Esophagus squamous epithelium (tissue), 5 donors: ENCODE measurements around the gene LRRC61. TPM values are rescaled to one million over a fixed set of nuclear protein-coding genes. Genes with fewer than 3 reads are reported as not detected.
"Not testable (repeated sequence)": the region's sequence is repeated elsewhere in the genome, so short reads cannot be mapped to it uniquely, and the experiment has no call there.

ENCODE experiments used
- DNase-seq: peaks from one replicate; lab custom pipeline; 2025; lab: John Stamatoyannopoulos, UW
- H3K27ac ChIP-seq, 4 donors: fragments of 200-600 bp; sonication (generic); one replicate each; pipeline ENCODE4 v1.5.1; 2016 to 2019; ENCODE audit warnings: mild to moderate bottlenecking in 1 of 4
- H3K27me3 ChIP-seq, 4 donors: fragments of 200-600 bp; sonication (generic); 1 replicate in 3 of 4; 2 replicates in 1 of 4; pipeline versions ENCODE4 v1.5.1 to v1.6.0; 2017 to 2021; ENCODE audit warnings: antibody characterized with exemption in 1 of 4
- H3K36me3 ChIP-seq, 3 donors: fragments of 200-600 bp; sonication (generic); one replicate each; pipeline ENCODE4 v1.5.1; 2016 to 2019
- H3K4me1 ChIP-seq, 3 donors: fragments of 200-600 bp; sonication (generic); one replicate each; pipeline ENCODE4 v1.5.1; 2017 to 2019
- H3K4me3 ChIP-seq, 4 donors: fragments of 200-600 bp; sonication (generic); 1 replicate in 3 of 4; 2 replicates in 1 of 4; pipeline ENCODE4 v1.5.1; 2016 to 2019; ENCODE audit warnings: mild to moderate bottlenecking in 2 of 4, moderate library complexity in 1 of 4
- H3K9me3 ChIP-seq, 3 donors: fragments of 200-600 bp; sonication (generic); one replicate each; pipeline ENCODE4 v1.5.1; 2016 to 2019
- CTCF ChIP-seq, 6 experiments: fragments of 450-650 bp in 4 of 6; fragments of 200-600 bp in 2 of 6; sonication (generic) in 2 of 6; IDR thresholded peaks; one replicate each; pipeline ENCODE4 v1.5.1; 2016 to 2019; ENCODE audit warnings: antibody characterized with exemption in 6 of 6, mild to moderate bottlenecking in 4 of 6, moderate library complexity in 4 of 6
- POLR2A ChIP-seq, 4 donors: fragments of 450-650 bp; IDR thresholded peaks; one replicate each; pipeline ENCODE4 v1.6.1; 2017; ENCODE audit warnings: antibody characterized with exemption in 4 of 4, mild to moderate bottlenecking in 4 of 4, moderate library complexity in 3 of 4
- WGBS, 2 donors: methylation state at CpG; one replicate each; pipeline ENCODE4 v1.1.5; 2018; 5-methylcytosine and 5-hydroxymethylcytosine counted together
- intact Hi-C: fragments of 100-400 bp; cut with DNase I; formaldehyde crosslinking; loops from one replicate; pipeline ENCODE4 v1.15.0; 2022
- total RNA-seq, 4 donors: library from RNA; depleted of rRNA; stranded (reverse); fragments of >200 nt; gene quantifications; one replicate each; pipeline ENCODE4 v1.1.0, GENCODE V29; 2016
- donor health status: DM: yes; HTN: yes; CAD: no.

LRRC61 gene
- total RNA-seq, 4 donors from 2014 or later: 12.1 to 24.5 (median 14.5) TPM

- 74 to 88% methylated on average over 2 of the region's 2 CpGs for WGBS, 2 donors
- H3K4me3 ChIP-seq, H3K4me1 ChIP-seq, H3K9me3 ChIP-seq, H3K27me3 ChIP-seq, H3K27ac ChIP-seq, intact Hi-C loops, H3K36me3 ChIP-seq, DNase-seq: not testable (repeated sequence)
Measured at GRCh38 chr7:150305903-150306284, 17.3 kb upstream of the LRRC61 start.

DNA sequence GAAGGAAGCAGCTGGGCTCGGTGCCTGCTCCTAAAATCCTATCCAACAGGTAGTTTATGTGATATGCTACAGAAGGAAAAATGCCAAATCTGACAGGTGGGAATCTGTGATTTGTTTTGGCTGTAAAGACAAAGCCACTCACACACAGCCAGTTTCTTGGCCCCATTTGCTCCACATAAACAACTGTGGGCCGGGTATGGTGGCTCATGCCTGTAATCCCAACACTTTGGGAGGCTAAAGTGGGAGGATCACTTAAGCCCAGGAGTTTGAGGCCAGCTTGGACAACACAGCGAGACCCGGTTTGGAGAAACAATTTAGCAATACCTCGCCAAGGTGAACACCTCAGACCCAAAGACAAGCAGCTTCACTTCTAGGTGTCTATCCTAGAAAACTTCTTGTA lies 16.8 kb upstream of the LRRC61 start:
- DNase-seq, H3K27ac ChIP-seq, intact Hi-C loops, H3K9me3 ChIP-seq, H3K27me3 ChIP-seq, H3K4me3 ChIP-seq, H3K36me3 ChIP-seq, H3K4me1 ChIP-seq: not testable (repeated sequence)
- 82 to 86% methylated on average over 4 to 5 of the region's 5 CpGs for WGBS, 2 donors

DNA sequence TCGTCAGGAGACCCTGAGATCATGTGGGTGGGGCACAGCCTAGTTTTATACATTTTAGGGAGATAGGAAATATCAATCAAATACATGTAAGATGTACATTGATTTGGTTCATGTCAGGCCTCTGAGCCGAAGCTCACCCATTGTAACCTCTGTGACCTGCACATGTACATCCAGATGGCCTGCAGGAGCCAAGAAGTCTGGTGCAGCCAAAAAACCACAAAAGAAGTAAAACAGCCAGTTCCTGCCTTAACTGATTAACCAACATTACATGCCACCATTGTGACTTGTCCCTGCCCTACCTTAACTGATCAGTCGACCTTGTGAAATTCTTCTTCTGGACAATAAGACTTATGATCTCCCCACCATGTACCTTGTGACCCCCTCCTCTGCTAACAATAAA lies 16.0 kb upstream of the LRRC61 start:
- TF ChIP-seq CTCF (IDR thresholded peaks at IDR 0.05): no peak
- no peak for TF ChIP-seq POLR2A (IDR thresholded peaks at IDR 0.05)
- Histone ChIP-seq H3K4me3 (no peak overlapping the region), H3K27ac (no peak overlapping the region), H3K27me3 (no peaks in the 10 kb centered on the region), H3K36me3 (no peaks in the 10 kb centered on the region), H3K9me3 (no peaks in the 10 kb centered on the region), H3K4me1 (no peaks in the 10 kb centered on the region)
- no peak for DNase-seq
- 69 to 78% methylated on average over 3 of the region's 3 CpGs for WGBS, 2 donors
- intact Hi-C loops: no loop called here

- no peak for TF ChIP-seq POLR2A (IDR thresholded peaks at IDR 0.05)
- TF ChIP-seq CTCF (IDR thresholded peaks at IDR 0.05): no peak
- no peak overlapping the region for H3K27ac ChIP-seq
- H3K4me3 ChIP-seq: no peak overlapping the region
- H3K27me3 ChIP-seq: no peaks in the 10 kb centered on the region
- no peaks in the 10 kb centered on the region for H3K36me3 ChIP-seq
- 77 to 79% methylated on average over 9 of the region's 9 CpGs for WGBS, 2 donors
- intact Hi-C loops: no loop called here
- H3K9me3 ChIP-seq: no peaks in the 10 kb centered on the region
- DNase-seq: no peak
- H3K4me1 ChIP-seq: no peaks in the 10 kb centered on the region
Measured at GRCh38 chr7:150307904-150308303, 15.3 kb upstream of the LRRC61 start.

GRCh38 chr7:150308575-150308974 lies 14.6 kb upstream of the LRRC61 start:
- no peak for DNase-seq
- no peak overlapping the region for H3K27ac ChIP-seq
- H3K4me3 ChIP-seq: no peak overlapping the region
- TF ChIP-seq CTCF (IDR thresholded peaks at IDR 0.05) (no peak), POLR2A (IDR thresholded peaks at IDR 0.05) (no peak)
- no peaks in the 10 kb centered on the region for H3K36me3 ChIP-seq
- H3K27me3 ChIP-seq: no peaks in the 10 kb centered on the region
- intact Hi-C loops: no loop called here
- H3K4me1 ChIP-seq: no peaks in the 10 kb centered on the region
- H3K9me3 ChIP-seq: no peaks in the 10 kb centered on the region

DNA sequence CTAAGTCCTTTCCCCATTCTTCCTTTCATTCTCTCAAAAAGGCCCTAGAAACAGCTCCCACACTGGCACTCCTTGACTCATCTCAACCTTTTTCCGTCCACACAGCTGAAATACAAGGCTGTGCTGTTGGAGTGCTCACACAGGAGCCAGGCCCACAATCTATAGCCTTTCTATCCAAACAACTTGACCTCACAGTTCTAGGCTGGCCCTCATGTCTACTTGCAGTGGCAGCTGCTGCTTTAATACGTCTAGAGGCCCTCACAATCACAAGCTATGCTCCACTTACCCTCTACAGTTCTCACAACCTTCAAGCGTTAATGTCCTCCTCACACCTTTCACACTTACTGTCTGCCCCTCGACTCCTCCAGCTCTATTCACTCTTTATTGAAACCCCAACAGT lies 12.0 kb upstream of the LRRC61 start:
- H3K27ac ChIP-seq: no peak overlapping the region
- intact Hi-C loops: no loop called here
- H3K4me1 ChIP-seq: no peaks in the 10 kb centered on the region
- no peaks in the 10 kb centered on the region for H3K27me3 ChIP-seq
- H3K4me3 ChIP-seq: no peak overlapping the region
- DNase-seq: no peak
- 93 to 94% methylated on average over 4 of the region's 4 CpGs for WGBS, 2 donors
- no peak for TF ChIP-seq POLR2A (IDR thresholded peaks at IDR 0.05)
- H3K9me3 ChIP-seq: no peaks in the 10 kb centered on the region
- no peaks in the 10 kb centered on the region for H3K36me3 ChIP-seq

- intact Hi-C loops: no loop called here
- Histone ChIP-seq H3K27me3 (no peaks in the 10 kb centered on the region), H3K4me3 (no peak overlapping the region), H3K27ac (no peak overlapping the region), H3K4me1 (no peaks in the 10 kb centered on the region), H3K9me3 (no peaks in the 10 kb centered on the region), H3K36me3 (no peaks in the 10 kb centered on the region)
- 77 to 90% methylated on average over 5 of the region's 5 CpGs for WGBS, 2 donors
- no peak for DNase-seq
- TF ChIP-seq POLR2A (IDR thresholded peaks at IDR 0.05): no peak
- no peak for TF ChIP-seq CTCF (IDR thresholded peaks at IDR 0.05)
Measured at GRCh38 chr7:150311711-150312110, 11.4 kb upstream of the LRRC61 start.

DNA sequence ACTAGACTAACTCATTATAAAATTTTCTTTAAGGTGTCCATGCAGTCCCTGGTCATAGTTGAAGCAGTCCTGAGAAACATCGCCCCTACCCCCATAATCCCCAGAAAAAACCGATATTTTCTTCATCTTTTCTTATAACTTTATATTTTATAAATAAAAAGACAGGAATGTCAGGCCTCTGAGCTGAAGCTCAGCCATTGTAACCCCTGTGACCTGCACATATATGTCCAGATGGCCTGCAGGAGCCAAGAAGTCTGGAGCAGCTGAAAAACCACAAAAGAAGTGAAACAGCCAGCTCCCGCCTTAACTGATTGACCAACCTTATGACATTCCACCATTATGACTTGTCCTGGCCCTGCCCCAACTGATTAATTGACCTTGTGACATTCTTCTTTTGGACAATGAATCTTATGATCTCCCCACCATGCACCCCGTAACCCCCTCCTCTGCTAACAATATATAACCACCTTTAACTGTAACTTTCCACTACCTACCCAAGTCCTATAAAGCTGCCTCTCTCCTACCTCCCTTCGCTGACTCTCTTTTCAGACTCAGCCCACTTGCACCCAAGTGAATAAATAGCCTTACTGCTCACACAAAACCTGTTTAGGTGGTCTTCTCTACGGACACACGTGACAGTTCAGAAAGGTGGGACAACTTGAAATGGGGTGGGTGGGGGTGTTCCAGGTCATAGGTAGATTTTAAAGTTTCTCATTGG lies 10.3 kb upstream of the LRRC61 start:
- H3K4me1 ChIP-seq, H3K27ac ChIP-seq, intact Hi-C loops, DNase-seq, H3K4me3 ChIP-seq, H3K36me3 ChIP-seq, H3K9me3 ChIP-seq, H3K27me3 ChIP-seq: not testable (repeated sequence)
- WGBS, 2 donors: 82 to 88% methylated on average over 7 of the region's 7 CpGs
